NCI-H345 treated with DMSO at 0.1 percent for 48 hours (cell line): Measurements from ENCODE around the gene KRT76.
"Not testable (repeated sequence)": the region's sequence is repeated elsewhere in the genome, so short reads cannot be mapped to it uniquely, and the experiment has no call there.

Source experiments
- DNase-seq: peaks from one replicate; lab custom pipeline; 2025; ENCODE audit not compliant: unreplicated experiment; lab: John Stamatoyannopoulos, UW

KRT76 gene

DNA sequence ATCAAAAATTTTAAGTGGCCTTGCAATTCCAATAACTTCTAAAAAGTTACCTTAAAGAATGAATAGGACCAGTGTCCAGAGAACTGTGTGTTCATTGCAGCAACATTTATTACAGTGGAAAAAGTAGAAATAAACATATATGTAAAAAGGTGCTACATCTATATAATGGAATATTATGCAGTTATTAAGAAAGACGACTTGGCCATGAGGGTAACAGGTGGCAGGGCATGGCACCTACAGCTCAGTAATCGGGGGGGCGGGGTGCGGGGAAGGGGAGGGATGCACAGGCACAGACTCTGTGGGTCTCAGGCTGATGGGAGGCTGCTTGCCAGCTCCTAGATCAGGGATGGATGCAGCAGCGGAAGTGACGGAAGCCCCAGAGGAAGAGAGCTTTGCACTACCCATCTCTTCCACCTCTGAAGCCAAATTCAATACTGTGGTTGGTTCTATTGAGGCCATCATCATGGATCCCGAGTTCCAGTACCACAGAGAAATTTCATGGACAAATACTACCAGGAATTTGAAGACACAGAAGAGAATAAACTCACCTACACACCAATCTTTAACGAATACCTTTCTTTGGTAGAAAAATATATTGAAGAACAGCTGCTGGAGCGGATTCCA lies 14.0 kb downstream of the KRT76 start:
- DNase-seq: no peak

DNA sequence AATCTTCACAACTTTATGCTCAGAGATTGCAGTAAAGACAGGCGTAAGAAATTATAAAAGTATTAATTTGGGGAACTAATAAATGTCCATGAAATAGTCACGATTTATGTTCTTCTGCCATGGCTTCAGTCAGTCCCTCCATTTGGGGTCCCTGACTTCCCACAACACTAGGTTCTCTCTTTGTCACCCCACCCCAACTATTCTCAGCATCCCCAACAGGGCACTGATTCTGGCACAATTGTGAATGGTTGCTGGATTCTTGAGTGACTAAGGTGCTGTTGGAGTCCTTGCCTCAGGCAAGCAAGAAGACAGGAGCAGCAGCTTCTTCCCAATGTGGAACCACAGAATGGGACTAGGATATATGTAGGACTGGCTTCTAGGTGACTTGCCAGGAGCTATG lies 15.3 kb downstream of the KRT76 start:
- DNase-seq: no peak

DNA sequence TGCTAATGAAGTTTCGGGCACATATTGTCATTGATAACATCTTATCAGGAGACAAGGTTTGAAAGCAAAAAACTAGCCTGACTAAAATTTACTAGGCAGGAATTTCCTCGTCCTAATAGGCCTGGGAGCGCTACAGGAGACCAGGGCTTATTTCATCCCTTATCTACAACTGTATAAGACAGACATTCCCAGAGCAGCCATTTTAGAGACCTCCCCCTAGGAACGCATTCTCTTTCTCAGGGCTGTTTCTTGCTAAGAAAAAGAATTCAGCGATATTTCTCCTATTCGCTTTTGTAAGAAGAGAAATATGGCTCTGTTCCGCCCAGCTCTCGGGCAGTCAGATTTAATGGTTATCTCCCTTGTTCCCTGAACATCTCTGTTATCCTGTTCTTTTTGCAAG lies 15.9 kb downstream of the KRT76 start:
- not testable (repeated sequence) for DNase-seq

DNA sequence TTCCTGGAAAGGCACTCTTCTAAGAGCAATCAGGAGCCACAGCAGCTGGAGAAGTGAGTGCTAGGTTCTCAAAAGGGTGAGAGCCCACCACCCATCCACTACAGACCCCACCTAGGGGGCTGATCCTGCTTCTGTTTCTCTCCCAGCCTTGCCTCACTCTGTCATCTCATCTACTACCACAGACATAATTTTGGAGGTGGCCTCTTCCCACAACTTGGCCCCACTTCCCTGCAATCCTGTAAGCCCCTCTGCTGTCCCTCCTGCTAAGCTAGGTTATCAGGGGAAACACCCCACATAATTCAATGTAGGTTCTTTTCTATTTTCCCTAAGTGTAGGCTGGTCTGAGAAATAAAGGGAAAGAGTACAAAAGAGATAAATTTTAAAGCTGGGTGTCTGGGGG lies 16.5 kb downstream of the KRT76 start:
- DNase-seq: no peak

DNA sequence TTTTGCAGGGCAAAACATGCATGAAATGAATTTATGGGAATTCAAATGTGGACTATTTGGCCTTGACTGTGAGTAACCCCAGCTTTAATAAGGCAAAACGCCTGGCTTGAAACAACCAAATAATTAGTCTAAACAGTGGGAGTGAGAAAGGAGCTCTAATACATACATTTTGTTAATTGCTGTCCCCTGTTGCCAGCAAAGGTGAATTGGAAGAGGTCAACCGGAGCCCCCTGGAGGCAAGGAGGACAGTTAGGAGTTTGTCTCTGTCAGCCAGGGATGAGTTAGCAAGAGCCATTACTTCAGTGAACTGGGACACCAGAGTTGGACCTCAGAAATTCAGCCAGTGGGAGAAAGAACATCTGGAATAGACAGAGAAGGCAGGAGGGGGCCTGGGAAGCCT lies 17.4 kb downstream of the KRT76 start:
- no peak for DNase-seq

DNA sequence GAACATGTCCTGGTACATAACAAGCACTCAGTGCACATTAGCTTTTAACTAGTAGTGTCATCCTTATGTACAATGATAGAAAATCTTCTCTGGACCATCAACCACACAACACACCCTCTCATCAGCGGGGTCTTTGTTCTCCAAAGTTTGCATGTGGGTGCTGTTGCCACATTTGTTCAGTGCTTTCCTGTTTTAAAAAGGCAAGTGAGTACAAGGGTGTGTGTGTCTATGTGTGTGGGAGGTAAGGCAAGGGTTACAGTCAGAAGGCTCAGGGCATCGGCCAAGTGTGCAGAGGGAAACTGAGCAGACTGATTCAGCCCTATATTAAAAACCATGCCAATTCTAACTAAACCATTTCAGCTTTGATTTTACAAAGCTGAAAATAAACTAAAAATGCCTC lies 17.9 kb downstream of the KRT76 start:
- no peak for DNase-seq

DNA sequence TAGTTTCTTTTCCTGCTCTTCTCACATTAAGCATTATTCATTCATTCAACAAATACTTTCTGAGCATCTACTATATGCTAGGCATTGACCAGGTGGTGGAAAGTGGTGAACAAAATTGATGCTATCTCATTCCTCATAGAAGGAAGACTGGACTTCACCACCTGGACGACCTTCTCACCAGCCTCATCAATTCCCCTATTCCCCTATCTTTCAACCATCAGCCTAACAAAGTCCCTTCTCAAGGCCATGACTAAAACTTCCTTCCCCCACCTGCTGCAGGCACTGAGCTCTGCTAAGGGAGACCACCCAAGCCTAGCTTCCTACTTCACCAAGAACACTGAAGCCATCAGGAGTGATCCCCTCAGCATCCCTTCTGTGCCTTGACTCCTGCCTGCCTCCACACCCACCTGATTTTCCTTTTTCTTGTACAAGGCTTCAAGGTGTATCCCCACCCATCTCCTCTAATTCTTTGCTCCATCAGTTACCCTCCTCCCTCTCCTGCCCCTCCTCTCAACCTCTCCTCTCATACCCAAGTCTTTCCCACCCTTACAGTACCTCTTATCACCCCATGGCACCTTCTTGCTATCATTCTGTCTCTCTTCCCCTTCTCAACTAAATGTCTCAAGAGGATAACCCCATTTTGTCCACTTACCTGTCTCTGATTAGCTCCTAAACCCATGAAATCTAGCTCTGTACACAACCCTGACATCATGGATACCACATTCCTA lies 19.5 kb downstream of the KRT76 start:
- no peak for DNase-seq

DNA sequence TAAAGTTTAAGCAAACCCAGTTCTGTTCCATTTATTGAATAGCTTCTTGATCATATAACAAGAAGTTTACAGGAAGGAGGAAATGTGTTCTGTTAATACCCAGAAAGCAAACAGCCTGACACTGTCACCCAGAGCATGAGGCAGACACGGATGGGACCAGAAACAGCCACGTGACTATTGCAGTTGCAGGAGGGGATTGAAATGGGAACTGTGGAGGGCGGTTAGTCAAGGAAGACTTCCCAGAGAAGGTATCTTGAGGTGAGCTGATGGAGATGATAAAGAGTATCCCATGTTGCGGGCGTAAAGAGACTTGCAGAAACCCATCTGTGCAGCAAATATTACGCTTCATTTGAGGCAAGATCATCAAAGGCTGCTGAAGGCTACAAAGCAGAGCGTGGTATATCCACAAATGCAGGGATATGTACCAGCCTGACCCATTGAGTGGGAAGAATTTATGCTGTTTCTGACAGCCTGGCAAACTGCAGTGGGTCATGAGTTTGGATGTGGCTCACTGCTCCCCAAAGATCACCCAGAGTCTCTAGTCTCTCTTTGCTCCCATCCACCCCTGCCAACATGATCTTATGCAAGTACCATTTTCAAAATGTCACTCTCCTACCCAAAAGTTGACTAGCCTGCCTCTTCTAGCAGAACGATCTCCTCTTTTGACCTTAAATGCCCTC lies 20.7 kb downstream of the KRT76 start:
- DNase-seq: no peak

DNA sequence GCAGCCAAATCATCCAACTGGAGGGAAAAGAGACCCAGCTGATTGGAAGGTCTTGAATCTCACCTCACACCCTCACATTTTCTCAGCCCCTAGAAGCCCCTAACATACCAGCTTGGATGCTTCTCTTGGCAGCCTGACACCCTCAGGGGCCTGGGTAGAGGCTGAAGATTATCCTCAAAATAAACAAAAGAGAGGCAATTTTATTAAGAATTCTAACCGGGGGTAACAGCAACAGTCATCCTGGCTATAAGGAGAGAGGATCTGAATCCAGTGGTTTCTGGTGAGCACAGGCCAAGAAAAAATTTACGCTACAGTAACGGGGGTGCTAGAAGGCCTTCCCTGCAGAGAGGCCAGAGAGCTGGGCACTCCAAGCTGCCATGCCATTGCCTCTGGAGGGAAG lies 21.6 kb downstream of the KRT76 start:
- DNase-seq: no peak

DNA sequence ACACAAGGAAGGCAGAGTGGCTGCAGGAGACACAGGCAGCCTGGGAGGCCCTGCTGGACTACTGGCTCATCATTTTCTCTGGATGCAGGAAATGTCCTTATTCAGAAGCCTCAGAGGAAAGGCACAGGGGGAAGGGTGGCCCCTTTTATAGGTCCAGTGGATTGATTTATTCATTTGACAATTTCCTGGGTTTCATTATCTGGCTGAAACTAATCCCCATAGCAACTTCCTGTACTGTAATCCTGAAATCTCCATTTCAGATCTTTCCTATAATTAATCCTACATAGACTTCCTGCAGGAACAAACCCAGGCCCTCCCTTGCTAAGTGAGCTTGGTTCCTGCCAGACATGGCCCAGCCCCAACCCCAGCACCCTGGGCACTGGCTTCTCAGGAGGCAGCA lies 23.0 kb downstream of the KRT76 start:
- DNase-seq: no peak

DNA sequence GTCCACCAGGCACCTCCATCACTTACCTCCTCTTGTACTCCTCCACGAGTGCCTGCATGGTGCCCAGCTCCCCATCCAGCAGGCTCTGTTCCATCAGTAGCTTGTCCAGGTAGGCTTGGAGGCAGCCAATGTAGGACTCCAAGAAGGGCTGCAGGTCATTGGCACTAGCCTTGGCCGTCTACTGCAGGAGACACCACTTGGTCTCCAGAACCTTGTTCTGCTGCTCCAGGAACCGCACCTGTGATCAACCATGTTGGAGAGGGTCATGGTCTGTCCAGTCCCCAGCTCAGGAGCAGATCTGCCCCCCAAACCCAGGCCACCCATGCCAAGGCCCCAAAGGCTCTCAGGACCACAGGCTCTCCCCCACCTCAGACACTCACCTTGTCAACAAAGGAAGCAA lies 23.9 kb downstream of the KRT76 start:
- no peak for DNase-seq

DNA sequence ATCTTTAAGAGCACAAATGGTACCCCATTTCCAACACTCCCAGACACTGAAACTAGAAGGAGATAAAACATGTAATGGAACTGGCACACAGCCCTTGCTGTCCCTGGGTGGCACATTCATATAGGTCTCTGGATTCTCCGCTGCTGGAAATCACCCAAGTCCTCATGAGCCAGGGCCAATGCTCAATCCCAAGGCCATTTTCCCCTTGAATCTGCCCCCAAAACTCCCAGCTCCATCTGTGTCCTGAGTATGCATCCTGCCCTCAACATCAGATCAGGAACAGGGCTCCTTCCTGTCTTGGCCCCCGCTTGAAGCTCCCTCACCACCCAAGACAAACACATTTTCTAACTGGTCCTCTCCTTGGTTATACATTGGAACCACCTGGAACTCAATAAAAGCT lies 24.6 kb downstream of the KRT76 start:
- DNase-seq: no peak

DNA sequence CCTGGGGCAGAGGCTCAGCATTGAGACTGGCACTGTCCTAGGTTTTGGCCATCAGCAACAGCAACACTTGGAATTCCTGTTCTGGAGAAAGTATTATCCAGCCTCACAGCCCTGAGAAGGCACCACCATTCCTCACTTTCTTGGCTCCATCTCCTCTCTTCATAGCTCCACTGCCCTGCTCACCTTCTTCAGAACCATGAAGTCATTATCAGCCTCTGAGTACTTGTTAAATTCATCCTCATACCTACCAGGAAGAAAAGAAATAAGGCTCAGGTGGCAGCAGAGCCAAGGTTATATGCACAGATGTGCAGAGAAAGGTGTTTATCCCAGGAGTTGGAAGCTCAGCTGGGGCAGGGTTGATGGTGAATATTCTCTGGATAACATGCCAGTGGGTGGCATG lies 25.4 kb downstream of the KRT76 start:
- DNase-seq: no peak

DNA sequence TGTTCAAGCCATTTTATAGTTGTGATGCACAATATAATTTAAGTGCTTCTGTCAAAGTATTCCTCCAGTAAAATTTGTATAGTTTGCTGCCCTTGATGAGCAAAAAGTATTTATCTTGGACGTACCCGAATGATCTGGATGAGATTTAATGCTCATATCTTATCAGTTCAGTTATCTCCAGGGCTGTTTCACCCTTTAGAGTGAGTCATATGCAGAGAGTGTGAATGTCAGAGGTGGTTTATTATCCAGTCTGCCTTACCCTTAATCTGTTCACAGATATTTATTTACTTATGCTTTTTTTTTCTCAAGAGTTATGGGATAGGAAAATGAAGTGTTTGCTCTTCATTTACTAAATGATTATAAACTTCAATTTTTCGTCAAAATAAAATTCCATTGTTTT lies 26.6 kb downstream of the KRT76 start:
- DNase-seq: not testable (repeated sequence)

DNA sequence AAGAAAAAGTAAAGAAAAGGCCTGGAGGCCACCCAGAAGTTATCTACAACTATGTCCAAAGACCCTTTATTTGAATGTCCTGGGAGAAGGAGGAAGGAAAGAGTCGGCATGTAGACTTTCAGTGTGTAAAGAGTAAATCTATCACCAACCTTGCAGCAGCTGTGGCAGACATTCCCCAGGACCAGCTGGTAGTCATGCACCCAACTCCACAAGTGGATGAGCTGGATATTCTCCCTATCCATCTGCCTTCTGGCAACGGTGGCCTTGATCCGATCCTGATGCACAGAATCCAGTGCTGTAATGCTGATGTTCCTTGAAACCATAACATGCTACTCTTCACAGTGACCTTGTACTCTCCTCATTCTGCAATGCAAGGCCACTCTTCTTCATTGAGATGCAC lies 27.3 kb downstream of the KRT76 start:
- no peak for DNase-seq

DNA sequence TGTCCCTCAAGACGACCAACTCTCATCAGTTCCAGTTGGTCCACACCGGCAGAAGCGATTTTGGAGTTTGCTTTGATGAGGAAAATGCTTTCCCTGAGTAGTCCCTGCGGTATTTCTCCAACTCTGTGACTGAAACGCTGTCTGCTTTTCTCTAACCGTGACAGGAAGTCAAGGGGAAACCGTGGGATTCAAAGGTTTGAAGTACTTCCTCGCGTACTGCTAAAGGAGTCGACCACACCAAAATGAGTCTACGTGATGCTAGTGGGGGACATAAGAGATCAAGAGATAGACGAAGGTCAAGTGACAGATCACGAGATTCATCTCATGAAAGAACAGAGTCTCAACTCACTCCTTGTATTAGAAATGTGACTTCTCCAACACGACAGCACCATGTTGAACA lies 28.6 kb downstream of the KRT76 start:
- DNase-seq: no peak

DNA sequence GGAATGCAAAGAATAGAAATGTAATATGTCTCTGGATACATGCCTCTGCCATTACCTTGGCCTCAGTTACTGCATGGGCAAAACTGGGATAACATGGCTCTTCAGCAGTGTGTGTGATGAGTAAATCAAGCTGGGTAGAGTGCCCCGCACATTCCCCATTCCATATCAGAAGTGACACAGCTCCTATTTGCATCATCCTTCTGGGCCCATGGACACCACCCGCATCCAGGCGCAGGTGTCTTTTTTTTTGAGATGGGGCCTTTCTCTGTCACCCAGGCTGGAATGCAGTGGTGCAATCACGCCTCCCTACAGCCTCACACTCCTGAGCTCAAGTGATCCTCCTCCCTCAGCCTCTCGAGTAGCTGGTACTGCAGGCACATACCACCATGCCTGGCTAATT lies 31.6 kb downstream of the KRT76 start:
- DNase-seq: no peak

DNA sequence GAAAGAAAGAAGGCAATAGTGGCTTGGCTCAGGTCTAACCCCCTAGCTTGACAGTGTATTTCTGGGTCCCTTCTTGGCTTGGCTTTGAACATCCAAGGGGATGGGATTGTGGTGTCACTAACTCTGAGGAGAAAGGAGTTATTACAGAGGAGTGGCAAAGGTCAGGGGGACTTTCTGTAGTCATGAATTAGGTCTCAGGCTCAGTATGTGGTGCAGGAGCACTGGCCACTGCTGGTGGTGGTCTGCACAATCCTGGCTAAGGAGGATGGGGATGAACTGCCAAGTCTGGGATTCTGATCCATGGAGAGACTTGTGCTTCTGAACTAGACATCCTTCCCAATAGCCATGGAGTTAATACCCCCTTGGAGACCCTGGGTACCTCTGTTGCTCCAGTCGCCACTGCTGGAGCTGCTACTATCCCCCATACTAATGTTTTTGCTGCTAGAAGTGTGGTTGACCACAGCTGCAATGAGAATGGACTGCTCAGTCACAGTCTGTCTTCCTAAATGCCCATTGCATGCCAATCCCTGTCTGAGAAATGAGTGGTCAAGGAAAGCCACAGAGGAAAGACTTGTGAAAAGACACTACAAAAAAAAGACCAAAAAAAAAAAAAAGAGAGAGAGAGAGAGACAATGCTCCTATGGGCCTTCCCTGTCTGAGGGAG lies 32.5 kb downstream of the KRT76 start:
- no peak for DNase-seq

DNA sequence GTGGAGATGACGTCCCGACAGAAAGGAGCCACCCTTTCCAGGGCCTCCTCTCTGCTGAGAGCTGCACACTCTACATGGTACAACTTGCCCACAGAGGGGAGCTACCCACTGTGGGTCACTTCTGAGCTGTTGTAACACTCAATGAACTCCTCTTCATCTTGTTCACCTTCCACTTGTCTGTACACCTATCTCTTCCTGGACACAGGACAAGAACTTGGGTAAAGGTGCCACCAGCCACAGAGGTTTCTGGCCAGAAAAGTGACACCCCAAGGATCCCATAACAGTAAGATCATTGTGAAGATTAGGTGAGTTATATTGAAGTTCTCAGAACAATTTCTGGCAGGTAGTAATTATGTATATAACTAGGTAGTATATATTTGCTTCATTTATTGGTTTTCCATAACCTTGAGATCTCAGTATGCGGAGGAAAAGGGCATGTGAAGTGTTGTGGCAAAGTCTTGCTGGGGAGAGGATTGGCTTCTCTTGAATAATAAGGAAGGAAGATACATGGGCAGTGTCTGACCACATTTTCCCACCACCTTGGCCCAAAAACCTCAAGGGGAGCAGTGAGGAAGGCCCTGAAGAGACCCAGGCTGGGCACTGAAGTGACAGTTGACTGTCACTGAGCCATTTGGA lies 34.2 kb downstream of the KRT76 start:
- no peak for DNase-seq

DNA sequence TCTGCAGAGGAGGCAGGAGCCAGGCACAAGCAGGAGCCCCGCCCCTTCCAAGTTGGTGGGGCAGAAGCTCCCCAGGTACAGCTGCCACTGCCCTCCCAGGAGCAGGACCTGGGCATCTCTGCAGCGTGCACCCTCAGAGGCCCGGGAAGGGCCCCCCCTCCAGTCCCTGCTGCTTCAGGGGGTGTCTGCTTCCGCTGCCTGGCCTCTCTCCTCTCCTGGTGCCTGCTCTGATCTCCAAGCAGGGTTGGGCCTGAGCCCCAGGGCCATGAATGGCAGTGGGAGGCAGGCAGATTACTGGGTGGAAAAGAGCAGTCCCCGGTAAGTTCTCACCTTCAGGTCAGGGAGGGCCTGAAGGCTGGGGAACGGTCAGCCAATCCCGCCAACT lies 35.0 kb downstream of the KRT76 start:
- no peak for DNase-seq

DNA sequence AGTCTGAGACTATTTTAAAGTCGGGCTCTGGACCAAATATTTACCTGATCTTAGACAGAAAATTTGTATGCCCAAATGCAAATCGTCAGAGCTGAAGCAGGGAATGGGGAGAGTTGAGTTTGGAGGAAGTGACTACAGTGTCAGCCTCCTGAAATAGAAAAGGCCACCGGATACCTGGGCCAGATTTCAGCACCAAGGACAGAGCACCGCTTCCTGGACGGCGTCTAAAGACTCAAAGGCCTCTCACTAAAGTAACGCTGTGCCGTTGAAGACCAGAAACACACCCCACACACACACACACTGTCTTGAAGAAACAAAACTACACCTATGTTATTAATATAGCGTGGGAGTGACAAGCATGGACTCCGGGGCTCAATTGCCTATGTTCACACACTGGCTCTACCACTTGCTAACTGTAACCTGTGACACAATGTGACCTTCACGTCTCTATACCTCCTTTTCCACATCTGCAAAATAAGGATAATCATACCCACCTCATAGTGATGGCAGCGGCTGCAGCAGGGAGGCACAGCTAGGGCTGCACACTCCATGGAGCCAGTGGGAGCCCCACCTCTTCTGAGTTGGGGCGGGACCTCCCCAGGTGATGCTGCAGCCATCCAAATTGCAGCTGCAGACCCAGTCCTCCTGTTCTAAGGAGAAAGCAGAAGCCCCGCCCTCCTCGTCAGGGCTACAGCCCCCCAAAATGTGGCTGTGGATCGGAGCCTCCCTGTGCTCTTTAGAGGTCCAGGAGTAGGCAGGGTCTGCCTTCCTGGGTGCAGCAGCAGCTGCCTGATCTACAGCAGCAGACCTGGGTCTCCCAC lies 35.6 kb downstream of the KRT76 start:
- DNase-seq: no peak
